ENCODE measurements around the gene RPTOR. TPM values are rescaled to one million over a fixed set of nuclear protein-coding genes. Genes with fewer than 3 reads are reported as not detected.

Gene RPTOR
- total and polyA plus RNA-seq, 2 donors (not counting 3 experiments of a cell fraction or from before 2014, with no cell fraction given) = 10.7 to 41.8 TPM

- H3K4me1 ChIP-seq (ENCODE audit: control insufficient read depth, extremely low read depth, insufficient read depth, low read length) = no peaks in the 10 kb centered on the region
- no peaks in the 10 kb centered on the region for H4K20me1 ChIP-seq (replicated peaks; ENCODE audit: control insufficient read depth, extremely low read depth, insufficient read depth, low read length)
- H3K79me2 ChIP-seq (ENCODE audit: control insufficient read depth, insufficient read depth, low read length) = no peaks in the 10 kb centered on the region
- TF ChIP-seq MYC (IDR thresholded peaks at IDR 0.05; ENCODE audit: low read depth, low read length) (no peak), POLR2AphosphoS5 (IDR thresholded peaks at IDR 0.05; ENCODE audit: insufficient read depth, low read depth, low read length) (no peak), GATA2 (IDR thresholded peaks at IDR 0.05; ENCODE audit: insufficient read depth, insufficient read length, low read depth, low read length) (no peak), POLR2A (IDR thresholded peaks at IDR 0.05; ENCODE audit: low read depth, low read length) (no peak), MAX (IDR thresholded peaks at IDR 0.05; ENCODE audit: insufficient read depth, insufficient read length) (no peak), CTCF (IDR thresholded peaks at IDR 0.05; ENCODE audit: extremely low read depth in 1 of 2, insufficient read depth in 1 of 2, low read depth in 1 of 2, low read length in 2 of 2) (no peak), FOS (IDR thresholded peaks at IDR 0.05; ENCODE audit: borderline replicate concordance, insufficient read depth, low read length) (no peak), EZH2 (IDR thresholded peaks at IDR 0.05; ENCODE audit: borderline replicate concordance, low read depth, low read length, severe bottlenecking) (no peak)
- DNase-seq (ENCODE audit: low read depth, low spot score) (no peak), FAIRE-seq (no peak)
- H3K9me1 ChIP-seq (replicated peaks; ENCODE audit: control insufficient read depth, extremely low read depth, insufficient read depth, low read length) = no peaks in the 10 kb centered on the region
- intact Hi-C loops (cut with micrococcal nuclease) = no loop called here
- H3K4me2 ChIP-seq (ENCODE audit: insufficient read depth, low read length) = no peak overlapping the region
- dilution Hi-C loops (cut with MboI; ENCODE audit: extremely low pct_ligation_motif_present, low sequenced_read_pairs) = no loop called here
- no peak overlapping the region for H3K9ac ChIP-seq (replicated peaks; ENCODE audit: extremely low read depth, insufficient read depth, low read length)
- no peak overlapping the region for H3K27ac ChIP-seq (ENCODE audit: insufficient read depth, low read depth, low read length)
- no TSS peak for BruUV-seq (replicated peaks)
- CTCF ChIA-PET = interaction anchor here (1.8 kb wide), 1 partner anchor 9 kb away, joined by 4 read pairs; no protein-coding TSS in a partner anchor
- POLR2A ChIA-PET = no interaction called here
- H3K36me3 ChIP-seq (ENCODE audit: control insufficient read depth in 2 of 2, extremely low read depth in 1 of 2, insufficient read depth in 2 of 2, low read length in 2 of 2) = no peaks in the 10 kb centered on the region
- no peaks in the 10 kb centered on the region for H3K27me3 ChIP-seq (ENCODE audit: control insufficient read depth in 2 of 2, insufficient read depth in 2 of 2, low read length in 2 of 2)
- no peak overlapping the region for H3K4me3 ChIP-seq (replicated peaks in 1 of 3; ENCODE audit: insufficient read depth in 1 of 3, low read depth in 1 of 3, low read length in 3 of 3)
- no peaks in the 10 kb centered on the region for H3K9me3 ChIP-seq (replicated peaks; ENCODE audit: control insufficient read depth, insufficient read depth, low read length)
- H2AFZ ChIP-seq (ENCODE audit: low read depth, low read length) = no peak overlapping the region
Observed at GRCh38 chr17:80842456-80843013, 297.9 kb downstream of the RPTOR start.

All from endothelial cell of umbilical vein (primary cell).